ENCODE measurements around the gene PRRC2B. TPM values are rescaled to one million over a fixed set of nuclear protein-coding genes. Genes with fewer than 3 reads are reported as not detected.

PRRC2B gene
- total and polyA plus RNA-seq, 2 of the 8 experiments (the other 6 are each of a cell fraction or from before 2014, with no cell fraction given): 37.3 to 249 TPM

DNA sequence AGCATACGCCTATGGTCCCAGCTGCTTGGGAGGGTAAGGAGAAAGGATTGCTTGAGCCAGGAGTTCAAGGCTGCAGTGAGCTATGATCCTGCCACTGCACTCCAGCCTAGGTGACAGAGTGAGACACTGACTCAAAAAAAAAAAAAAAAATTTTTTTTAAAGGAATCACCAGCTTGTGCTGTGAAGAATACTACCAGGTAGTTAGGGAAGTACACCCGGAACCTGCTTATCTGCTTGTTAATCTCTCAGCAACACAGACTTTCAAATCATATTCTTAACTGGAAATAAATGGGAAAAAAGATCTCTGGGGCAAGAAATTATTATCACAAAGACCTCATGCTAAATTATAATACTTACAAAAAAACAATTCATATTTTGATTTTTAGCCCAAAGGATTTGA is 26.4 kb upstream of the PRRC2B start:
- WGBS, 2 experiments (ENCODE audit: extremely low coverage in 1 of 2, insufficient coverage in 1 of 2, insufficient read length in 1 of 2, insufficient replicate concordance in 2 of 2, low coverage in 1 of 2, low lambda C conversion rate in 2 of 2, missing lambda C conversion rate in 1 of 2): 93% methylated on average over 2 of the region's 2 CpGs; no CpG with 5 or more reads in 1 of the 2 experiments
- TF ChIP-seq EP300 (IDR thresholded peaks at IDR 0.05; ENCODE audit: borderline replicate concordance in 1 of 2, low read depth in 2 of 2, low read length in 2 of 2): no peak
- TF ChIP-seq SP4 (IDR thresholded peaks at IDR 0.05; ENCODE audit: low read length): no peak
- no peak for TF ChIP-seq TAF1 (IDR thresholded peaks at IDR 0.05; ENCODE audit: low read depth, low read length)
- TF ChIP-seq MAFK (IDR thresholded peaks at IDR 0.05; ENCODE audit: low read depth, low read length): no peak
- TF ChIP-seq SAP30 (IDR thresholded peaks at IDR 0.05; ENCODE audit: insufficient read depth, insufficient replicate concordance, low read length): no peak
- no peak for TF ChIP-seq CHD1 (IDR thresholded peaks at IDR 0.05; ENCODE audit: low read depth, low read length)
- no peak for TF ChIP-seq FOSL1 (IDR thresholded peaks at IDR 0.05; ENCODE audit: insufficient read depth, low read depth, low read length)
- TF ChIP-seq TBP (IDR thresholded peaks at IDR 0.05; ENCODE audit: low read depth, low read length): no peak
- no peak for TF ChIP-seq YY1 (IDR thresholded peaks at IDR 0.05; ENCODE audit: low read depth, low read length)
- no peak for TF ChIP-seq BRCA1 (IDR thresholded peaks at IDR 0.05; ENCODE audit: low read depth, low read length)
- TF ChIP-seq SRF (IDR thresholded peaks at IDR 0.05; ENCODE audit: low read depth, low read length): no peak
- TF ChIP-seq CTBP2 (IDR thresholded peaks at IDR 0.05; ENCODE audit: borderline replicate concordance, insufficient read depth, insufficient read length, low read length): no peak
- no peak for TF ChIP-seq NRF1 (IDR thresholded peaks at IDR 0.05; ENCODE audit: low read depth, low read length)
- TF ChIP-seq ASH2L (IDR thresholded peaks at IDR 0.05; ENCODE audit: low read length): no peak
- no peak for TF ChIP-seq KDM5A (IDR thresholded peaks at IDR 0.05; ENCODE audit: low read length)

More for the DNA sequence above, 26.4 kb upstream of the PRRC2B start:
- no peak overlapping the region for H4K8ac ChIP-seq (ENCODE audit: extremely low read depth, insufficient read depth, low read length)
- no peaks in the 10 kb centered on the region for H3K79me1 ChIP-seq (ENCODE audit: low read depth, low read length)
- H4K91ac ChIP-seq (replicated peaks; ENCODE audit: insufficient read length, low read length): no peak overlapping the region
- H3K14ac ChIP-seq (ENCODE audit: insufficient read length): no peak overlapping the region
- H2AFZ ChIP-seq (ENCODE audit: low read length): no peak overlapping the region
- peak overlapping the region; percentile 40; the same call in 1 of the 2 replicates for H2BK20ac ChIP-seq (ENCODE audit: low read length)
- no peak for DNase-seq (ENCODE audit: low read depth in 1 of 2, low spot score in 2 of 2)
- ChIA-PET POLR2A (ENCODE audit: partially characterized antibody) (interaction anchor here (0.8 to 1.3 kb wide), 3 partner anchors 13 to 39 kb away, joined by 3 to 4 read pairs (median 3); no protein-coding TSS in a partner anchor), CTCF (ENCODE audit: partially characterized antibody) (interaction anchor here (0.6 to 4.5 kb wide), 19 partner anchors 12 to 814 kb away, joined by 3 to 36 read pairs (median 4); partner anchors contain the start of gene PLPP7)
- no peak overlapping the region for H2BK120ac ChIP-seq (replicated peaks; ENCODE audit: low read depth, low read length)
- H2BK12ac ChIP-seq (ENCODE audit: low read depth, low read length): no peak overlapping the region
- no peak overlapping the region for H2BK5ac ChIP-seq (ENCODE audit: low read depth, low read length)
- H3K36me3 ChIP-seq (ENCODE audit: control insufficient read depth in 2 of 4, insufficient read depth in 4 of 4, low read length in 3 of 4): no peaks in the 10 kb centered on the region
- no peaks in the 10 kb centered on the region for H3K9me3 ChIP-seq (ENCODE audit: insufficient read depth in 2 of 2, low read depth in 1 of 2, low read length in 1 of 2)
- no peak overlapping the region for H3K4me3 ChIP-seq (ENCODE audit: extremely low read depth in 1 of 4, insufficient read depth in 2 of 4, low read depth in 3 of 4, low read length in 4 of 4)
- no peak overlapping the region for H3K4me2 ChIP-seq (ENCODE audit: insufficient read depth in 1 of 2, low read depth in 2 of 2, low read length in 2 of 2)
- H2AK5ac ChIP-seq (ENCODE audit: low read depth, low read length): no peak overlapping the region
- no peak overlapping the region for H2BK15ac ChIP-seq (ENCODE audit: low read length)
- no peaks in the 10 kb centered on the region for H4K20me1 ChIP-seq (replicated peaks in 1 of 2; ENCODE audit: control insufficient read depth in 1 of 2, insufficient read depth in 2 of 2, low read length in 2 of 2)
- H3K23ac ChIP-seq (ENCODE audit: insufficient read length): no peak overlapping the region
- FAIRE-seq: no peak
- H4K5ac ChIP-seq (ENCODE audit: insufficient read length, low read depth, low read length): no peak overlapping the region
- peaks cover 0 to 5% of the 10 kb centered on the region in 2 experiments; a peak in 1 of 4 replicates for H3K79me2 ChIP-seq (ENCODE audit: control insufficient read depth in 1 of 2, insufficient read depth in 2 of 2, low read length in 2 of 2)
- H3K18ac ChIP-seq (ENCODE audit: extremely low read depth, low read length): no peak overlapping the region
- no peak overlapping the region for H3K56ac ChIP-seq (replicated peaks; ENCODE audit: insufficient read length, low read depth, low read length)
- H3K9ac ChIP-seq (replicated peaks in 1 of 4; ENCODE audit: extremely low read depth in 1 of 4, low read depth in 3 of 4, low read length in 3 of 4): no peak overlapping the region
- no peaks in the 10 kb centered on the region for H3K27me3 ChIP-seq (replicated peaks in 1 of 4; ENCODE audit: control insufficient read depth in 3 of 4, extremely low read depth in 1 of 4, insufficient read depth in 3 of 4, low read length in 3 of 4)
- H3K4ac ChIP-seq (replicated peaks; ENCODE audit: insufficient read length, low read depth, low read length): no peak overlapping the region
- no peak overlapping the region for H3K27ac ChIP-seq (ENCODE audit: low read depth, low read length)
- no peaks in the 10 kb centered on the region for H3K23me2 ChIP-seq (ENCODE audit: low read depth, low read length)
- H3K4me1 ChIP-seq (replicated peaks in 1 of 4; ENCODE audit: control insufficient read depth in 3 of 4, insufficient read depth in 4 of 4, low read length in 3 of 4): peaks cover 0 to 3% (median 0%) of the 10 kb centered on the region in 4 experiments; a peak in 1 of 7 replicates

Measured in H1 (cell line).